Occipital lobe (tissue), 2 donors: ENCODE measurements around the gene CAVIN3. TPM values are rescaled to one million over a fixed set of nuclear protein-coding genes. Genes with fewer than 3 reads are reported as not detected.
"Not testable (repeated sequence)": the region's sequence is repeated elsewhere in the genome, so short reads cannot be mapped to it uniquely, and the experiment has no call there.

ENCODE experiments used
- DNase-seq: peaks from one replicate; lab custom pipeline; 2025; lab: John Stamatoyannopoulos, UW
- total RNA-seq: library from RNA; depleted of rRNA; stranded (reverse); fragments of >200 nt; gene quantifications from one replicate; pipeline ENCODE4 v1.2.3, GENCODE V29; 2014

The CAVIN3 gene
- total RNA-seq, 1 donor from 2014 or later, result 2.5 TPM

DNA sequence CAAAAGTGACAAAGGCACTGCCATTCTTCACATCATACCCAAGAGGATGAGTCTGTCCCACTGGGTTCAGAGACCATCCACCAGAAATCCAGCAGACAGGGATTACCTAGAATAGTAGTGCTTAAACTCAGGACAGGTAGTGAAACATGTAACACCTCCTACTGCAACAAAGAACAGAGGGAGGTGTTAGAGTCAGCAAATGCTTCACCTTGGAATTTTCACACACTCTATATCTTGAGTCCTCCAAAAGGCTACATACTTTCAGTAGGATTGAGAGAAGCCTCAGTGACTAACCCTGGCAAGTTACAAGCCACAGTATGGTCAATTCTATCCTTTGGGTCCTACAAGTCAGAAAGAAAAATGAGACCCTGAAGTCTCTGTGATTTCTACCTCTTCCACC lies 6.0 kb upstream of the CAVIN3 start:
- DNase-seq, result no peak

DNA sequence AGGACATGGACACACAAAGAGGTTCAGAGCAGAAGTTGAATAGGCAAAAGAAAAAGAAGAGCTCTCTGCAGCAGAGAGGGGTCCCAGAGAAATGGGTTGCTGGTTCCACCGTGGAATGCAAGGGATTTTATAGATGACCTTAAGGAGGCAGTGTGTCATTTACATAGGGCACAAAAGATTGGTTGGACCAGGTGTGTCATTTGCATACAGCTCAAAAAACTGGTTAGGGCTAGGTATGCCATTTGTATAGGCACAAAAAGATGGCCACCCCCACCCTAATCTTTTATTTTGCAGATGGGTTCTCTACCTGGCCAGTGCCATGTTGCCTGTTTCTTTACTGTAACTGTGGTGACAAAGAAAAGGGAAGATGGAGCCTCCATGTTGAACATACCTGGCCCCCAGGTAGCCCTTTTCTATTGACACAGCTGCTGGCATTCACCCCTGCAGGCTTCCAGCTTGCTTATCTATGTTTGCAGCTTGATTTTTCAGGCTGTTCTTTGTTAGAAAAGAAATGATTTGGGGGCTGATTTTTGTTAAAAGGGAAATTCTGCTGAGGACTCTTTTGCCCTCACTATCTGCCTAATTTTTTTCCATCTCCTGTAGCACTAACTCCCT lies 3.1 kb upstream of the CAVIN3 start:
- DNase-seq, result no peak

DNA sequence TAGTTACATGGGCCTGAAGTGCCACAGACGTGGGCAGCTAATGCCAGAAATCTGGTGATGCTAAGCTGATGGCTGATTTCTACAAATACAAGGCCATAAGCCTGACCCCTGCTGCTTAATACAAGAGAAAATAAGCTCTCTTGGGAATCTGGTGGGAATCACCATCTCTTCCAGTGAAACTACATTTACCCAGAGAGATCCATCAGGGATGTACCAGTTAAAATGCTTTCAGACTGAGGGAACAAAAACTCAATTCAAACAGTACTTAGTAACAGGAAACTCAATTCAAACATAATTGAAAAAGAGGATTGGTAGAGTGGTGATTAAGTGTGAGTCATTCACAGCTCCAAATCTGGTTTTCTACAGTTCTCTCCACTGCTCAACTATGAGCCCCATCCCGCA lies 1.7 kb upstream of the CAVIN3 start:
- no peak for DNase-seq

DNA sequence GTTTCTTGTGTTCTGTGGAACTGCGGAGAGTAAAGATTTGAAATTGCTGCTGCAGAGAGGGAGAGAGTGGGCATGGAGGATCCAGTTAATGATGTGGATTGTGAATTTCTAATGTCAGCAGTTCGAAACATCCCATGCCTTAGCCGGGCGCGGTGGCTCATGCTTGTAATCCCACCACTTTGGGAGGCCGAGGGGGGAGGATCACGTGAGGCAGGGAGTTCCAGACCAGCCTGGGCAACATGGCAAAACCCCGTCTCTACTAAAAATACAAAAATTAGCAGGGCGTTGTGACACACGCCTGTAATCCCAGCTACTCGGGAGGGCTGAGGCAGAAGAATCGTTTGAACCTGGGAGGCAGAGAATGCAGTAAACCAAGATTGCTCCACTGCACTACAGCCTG lies 1.1 kb upstream of the CAVIN3 start:
- DNase-seq, result no peak

DNA sequence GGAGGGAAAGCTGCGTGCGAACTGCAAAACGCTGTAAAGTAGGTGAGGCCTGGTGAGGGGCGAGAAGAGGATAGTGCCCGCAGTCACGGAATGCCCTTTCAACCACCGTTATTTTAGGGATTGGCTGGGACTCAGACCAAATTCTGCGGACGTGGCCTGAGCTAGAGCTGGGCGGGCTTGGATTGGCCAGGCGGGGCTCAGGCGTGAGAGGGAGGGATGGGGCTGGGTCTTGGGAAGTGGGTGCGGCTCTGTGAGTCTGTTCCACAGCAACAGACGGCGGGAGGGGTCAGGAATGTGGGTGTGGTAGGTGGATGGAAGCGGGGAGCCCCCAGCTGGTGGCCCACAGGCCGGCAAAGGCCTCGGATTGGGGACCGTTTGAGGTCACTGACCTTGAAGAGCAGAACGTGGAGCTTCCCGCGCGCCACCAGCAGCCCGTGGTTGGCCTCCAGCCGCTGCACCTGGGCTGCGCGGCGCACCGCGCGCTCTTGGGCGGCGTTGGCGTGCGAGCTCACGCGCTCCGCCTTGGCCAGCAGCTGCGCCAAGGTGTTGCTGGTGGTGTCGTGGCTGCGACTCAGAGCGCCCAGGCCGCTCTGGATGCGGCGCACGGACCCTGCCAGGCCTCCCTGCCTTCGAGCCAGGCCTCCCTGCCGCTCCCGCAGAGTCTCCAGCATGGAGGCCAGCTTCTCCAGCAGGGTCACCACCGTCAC lies 444 bp downstream of the CAVIN3 start:
- no peak for DNase-seq

DNA sequence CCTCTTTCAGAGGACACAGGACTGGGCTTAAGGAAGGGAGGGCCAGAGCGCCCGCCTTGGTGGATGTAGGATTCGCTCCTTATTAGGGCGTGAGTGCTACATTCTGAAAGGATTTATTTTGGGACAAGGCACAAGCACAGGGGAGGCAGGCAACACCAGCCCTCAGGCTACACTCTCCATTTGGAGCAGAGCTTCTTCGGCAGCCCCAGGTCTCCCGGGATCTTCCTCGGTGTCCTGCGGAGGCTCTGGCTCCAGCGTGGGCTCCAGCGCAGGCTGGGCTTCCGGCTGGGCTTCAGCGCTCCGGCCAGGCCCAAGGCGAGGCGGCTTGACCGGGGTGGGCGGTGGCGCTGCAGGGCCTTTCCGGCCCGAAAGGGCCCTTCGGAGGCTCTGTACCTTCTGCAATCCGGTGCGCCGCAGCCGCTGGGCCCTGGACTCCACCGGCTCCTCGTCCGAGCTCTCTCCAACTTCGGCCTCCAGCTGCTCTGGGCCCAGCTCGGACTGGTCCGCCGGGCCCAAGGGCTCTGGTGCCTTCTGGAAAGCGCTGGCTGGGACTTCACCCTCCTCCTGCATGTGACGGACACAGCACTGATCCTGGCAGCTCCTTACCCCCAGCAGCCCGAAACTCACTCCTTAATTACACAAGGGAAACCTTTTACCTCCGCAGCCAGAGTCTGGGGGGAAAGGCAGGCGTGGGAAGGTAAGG lies 1.1 kb downstream of the CAVIN3 start:
- no peak for DNase-seq

DNA sequence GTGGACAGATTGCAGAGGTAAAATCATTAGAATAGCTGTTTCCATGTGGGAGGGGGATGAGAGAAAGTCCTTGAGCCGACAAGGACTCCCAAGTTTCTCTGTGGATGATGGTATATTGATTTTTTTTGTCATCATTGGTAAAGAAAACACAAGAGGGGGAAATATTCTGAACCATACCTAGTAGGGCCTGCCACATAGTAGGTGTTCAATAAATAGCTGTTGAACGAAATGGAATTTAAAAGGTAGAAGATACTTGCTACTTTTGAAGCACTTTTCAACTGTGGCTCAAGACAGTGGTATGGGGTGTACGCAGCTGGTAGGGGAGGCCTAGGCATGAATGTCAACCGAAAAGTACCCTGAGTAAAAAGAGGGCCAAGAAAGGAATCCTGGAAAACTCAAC lies 2.1 kb downstream of the CAVIN3 start:
- no peak for DNase-seq

DNA sequence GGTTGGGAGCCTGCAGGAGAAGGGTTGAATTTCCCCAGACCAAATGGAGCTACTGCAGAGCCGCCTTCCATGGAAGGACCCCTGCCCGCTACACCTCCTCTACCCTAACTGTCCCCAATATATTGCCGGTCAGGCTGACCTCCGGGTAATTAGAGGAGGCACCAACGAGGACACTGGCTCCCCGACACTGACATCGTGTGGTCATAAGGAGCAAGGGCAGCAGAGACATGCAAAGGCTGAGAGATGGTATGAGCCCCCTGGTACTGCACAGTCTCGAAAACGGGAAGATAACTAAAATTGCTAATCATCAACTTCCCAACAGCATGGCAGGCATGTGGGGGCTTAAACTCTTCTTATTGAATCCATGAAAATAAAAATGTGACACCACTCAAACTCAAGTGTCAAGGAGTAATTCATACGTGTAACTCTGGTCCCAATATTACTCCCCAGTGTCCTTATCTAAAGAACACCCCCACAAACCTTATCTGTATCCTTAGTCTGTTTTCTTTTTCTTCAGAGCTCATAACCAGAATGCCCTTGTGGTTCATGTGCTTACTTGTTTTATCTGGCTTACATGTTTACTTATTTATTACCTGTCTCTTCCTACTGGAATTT lies 4.4 kb downstream of the CAVIN3 start:
- DNase-seq, result no peak

DNA sequence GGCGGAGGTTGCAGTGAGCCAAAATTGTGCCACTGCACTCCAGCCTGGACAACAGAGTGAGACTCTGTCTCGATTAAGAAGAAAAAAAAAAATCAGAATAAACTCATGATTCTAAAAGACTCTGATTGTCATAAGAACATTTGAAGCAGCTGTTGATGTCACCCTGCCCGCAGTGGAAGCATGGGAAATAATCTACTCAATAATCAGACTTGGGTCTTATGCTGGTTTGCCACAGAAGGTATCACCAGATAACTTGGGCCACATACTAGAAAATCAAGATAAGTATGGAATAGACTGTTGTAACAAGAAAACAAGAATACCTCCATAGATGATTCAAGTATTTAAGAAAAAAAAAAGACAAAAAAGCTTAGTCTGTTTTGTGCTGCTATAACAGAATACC lies 8.2 kb downstream of the CAVIN3 start:
- DNase-seq, result no peak

DNA sequence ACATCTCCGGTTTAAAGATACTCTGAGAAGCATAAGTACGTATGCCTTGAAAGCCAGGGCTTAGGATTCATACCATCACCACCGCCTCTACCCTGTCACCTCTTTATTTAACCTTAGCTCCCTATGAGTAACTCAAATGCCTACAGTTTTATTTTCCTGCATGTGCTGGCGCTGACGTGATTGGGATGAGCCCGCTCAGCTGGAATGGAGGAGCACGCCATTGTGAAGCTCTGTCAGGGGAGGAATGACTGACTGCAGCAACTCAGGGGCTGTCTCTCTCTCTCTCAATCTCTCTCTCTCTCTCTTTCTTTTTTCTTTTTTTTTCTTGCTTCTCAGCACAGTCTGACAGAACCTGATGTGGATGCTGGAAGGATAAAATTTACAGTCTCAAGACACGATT lies 12.4 kb downstream of the CAVIN3 start:
- DNase-seq, result no peak

DNA sequence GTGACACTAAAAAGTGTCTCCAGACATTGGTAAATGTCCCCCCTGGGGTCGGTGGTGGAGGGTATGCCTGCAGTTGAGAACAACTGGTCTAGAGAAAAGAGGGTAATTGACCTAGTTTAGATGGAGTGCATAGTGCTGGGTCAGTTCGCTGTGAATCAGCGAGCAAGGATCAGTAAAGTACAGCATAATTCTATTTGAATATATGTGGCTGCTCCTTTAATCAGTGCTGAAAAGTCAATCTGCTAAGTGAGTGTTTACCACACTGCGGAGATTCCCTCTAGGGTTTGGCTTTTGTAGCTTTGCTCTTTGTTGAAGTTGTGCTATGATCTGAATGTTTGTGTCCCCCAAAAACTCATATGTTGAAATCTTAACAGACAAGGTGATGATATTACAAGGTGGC lies 15.0 kb downstream of the CAVIN3 start:
- DNase-seq, result no peak

DNA sequence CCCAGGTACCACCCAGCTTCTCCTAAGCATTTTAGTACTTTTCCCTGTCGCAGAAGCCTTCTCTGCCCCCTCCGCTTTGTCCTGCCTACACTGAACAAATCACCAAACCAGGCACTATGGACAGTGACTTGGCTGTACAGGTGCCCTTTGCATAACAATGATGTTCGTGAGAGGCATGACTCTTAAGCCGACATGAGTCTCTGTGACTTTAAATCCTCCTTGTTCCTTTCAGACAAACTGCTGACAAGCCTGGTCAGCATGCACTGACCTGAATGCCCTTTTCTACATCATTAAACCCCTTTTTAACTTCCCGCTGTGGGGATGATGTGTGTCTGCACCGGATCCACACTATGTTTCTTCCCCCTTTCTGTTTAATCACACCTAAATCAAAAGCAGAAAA lies 16.6 kb downstream of the CAVIN3 start:
- no peak for DNase-seq

DNA sequence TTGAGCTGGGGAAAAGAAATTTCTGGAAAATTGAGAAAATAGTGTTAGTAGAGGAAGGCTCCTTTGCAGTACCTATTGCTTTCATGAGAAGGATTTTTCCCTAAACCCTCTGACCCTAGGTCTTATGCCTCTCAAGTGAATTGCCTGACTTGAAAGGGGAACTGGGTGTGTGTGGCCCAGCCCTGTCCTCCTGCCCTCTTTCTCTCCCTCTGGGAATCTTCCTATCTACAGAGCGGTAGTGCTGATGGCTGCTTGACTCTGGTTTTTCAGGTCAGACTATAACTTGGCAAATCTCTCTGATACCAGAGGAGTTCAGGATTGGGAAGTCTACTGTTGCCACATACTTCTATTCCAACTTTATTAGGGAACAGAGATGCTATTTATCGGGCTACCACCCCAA lies 19.2 kb downstream of the CAVIN3 start:
- DNase-seq, result no peak

DNA sequence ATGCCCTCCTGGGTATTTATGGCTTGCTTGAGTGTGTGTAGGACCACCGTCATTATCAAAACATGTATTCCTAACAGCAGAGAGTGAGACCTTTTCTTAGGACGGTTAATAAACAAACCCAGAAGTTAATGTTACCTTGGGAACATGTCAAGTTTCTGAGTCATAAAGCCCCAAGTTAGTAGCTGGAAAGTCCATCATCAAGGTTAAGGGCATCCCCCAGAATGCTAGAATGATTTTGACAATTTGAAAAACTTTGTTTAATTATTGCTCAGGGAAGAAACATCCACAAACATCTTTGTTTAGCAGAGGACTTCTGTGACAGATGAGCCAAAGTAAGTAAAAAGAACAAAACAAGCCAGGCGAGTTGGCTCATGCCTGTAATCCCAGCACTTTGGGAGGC lies 20.0 kb downstream of the CAVIN3 start:
- no peak for DNase-seq

DNA sequence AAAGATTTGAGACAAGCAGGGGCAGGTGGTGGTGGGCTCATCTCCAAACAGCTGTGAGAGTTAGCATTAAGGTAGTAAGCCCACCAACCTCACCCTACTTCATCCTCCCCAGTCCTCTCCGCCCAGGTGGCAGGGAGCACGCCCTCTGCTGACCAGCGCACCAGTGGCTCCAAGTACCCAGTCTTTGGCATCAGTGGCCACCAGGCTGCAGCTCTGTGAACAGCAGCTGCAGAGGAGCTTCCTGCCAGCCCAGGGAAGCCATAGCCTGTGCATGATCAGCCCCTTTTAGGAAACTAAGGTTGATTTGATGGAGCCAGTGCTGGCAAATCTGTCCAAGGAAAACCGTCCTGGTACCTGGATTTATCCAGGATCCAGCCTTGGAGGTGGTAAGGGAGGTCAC lies 21.7 kb downstream of the CAVIN3 start:
- no peak for DNase-seq

DNA sequence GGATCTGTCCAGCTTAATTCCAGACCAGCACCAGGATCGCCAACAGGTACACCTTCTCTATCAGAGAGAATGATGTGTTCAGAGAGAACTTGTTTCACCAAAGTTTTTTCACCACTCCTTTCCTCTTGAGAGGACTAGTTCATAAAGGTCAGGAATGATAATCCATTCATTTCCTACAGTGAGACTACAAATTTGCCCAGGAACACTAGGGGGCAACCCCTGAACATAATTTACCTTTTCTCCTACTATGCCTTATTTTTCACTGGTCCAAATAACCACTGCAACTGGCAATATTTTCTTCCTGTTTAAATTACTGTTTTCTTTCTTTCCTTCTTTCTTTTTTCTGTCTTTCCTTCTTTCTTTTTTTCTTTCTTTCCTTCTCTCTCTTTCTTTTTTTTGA lies 22.5 kb downstream of the CAVIN3 start:
- no peak for DNase-seq

DNA sequence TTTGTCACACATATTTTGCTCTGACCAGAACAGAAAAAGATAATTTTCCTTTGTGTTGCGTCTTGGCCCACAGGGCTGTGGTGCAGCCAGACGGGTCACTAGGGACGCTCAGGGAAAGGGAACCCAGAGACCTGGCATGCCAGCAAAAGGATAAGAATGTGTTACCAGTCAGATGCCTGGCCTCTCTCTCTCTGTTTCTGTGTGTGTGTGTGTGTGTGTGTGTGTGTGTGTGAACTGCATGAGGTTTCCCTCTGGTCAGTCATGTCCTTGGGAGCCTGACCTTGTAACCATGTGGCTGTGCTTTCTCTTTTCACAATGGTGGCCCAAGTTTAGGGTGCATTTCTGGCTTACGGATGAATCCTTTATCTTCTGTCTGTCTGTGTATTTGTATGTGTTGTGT lies 35.3 kb downstream of the CAVIN3 start:
- no peak for DNase-seq

DNA sequence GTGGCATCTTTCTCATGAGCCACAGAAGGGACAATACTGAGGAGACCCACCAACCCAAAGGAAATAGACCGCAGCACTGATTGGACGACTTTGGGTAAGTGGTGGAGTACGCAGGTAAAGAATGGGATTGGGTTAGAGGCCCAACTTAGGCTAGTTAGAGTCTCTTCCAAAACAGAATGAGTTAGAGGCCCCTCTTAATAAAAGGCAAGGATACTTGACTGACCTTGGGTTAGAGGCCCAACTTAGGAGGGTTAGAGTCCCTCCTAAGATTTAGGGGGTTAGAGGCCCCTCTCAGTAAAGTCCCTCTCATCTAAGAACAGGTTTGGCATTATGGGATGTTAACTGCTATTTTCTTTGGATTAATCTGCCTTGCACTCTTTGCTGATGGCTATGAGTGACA lies 36.1 kb downstream of the CAVIN3 start:
- DNase-seq, result no peak

DNA sequence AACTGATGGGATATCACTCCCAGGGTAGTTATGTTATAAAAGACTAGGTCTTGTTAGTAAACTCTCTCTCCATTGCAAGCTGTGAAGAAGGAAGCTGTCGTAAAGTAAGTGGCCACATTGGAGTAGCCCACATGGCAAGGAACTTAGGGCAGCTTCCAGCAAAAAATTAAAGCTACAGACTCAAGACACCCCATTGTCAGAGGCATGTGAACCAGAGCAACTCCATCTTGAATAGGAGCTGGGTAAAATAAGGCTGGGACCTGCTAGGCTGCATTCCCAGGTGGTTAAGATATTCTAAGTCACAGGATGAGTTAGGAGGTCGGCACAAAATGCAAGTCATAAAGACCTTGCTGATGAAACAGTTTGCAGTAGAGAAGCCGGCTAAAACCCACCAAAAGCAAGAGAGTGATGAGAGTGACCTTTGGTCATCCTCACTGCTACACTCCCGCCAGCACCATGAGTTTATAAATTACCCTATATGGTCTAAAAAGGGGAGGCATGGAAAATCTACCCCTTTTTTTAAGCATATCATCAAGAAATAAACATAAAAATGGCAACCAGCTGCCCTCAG lies 36.8 kb downstream of the CAVIN3 start:
- no peak for DNase-seq

DNA sequence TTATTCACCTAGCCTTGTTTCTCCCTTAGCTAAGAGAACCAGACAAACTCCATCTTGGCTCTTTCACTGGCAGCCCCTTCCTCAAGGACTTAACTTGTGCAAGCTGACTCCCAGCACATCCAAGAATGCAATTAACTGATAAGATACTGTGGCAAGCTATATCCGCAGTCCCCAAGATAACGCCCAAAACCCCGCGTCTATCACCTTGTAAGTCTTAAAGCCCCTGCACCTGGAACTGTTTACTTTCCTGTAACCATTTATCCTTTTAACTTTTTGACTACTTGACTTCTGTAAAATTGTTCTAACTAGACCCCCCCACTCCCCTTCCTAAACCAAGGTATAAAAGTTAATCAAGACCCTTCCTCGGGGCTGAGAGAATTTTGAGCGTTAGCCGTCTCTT lies 39.5 kb downstream of the CAVIN3 start:
- not testable (repeated sequence) for DNase-seq

DNA sequence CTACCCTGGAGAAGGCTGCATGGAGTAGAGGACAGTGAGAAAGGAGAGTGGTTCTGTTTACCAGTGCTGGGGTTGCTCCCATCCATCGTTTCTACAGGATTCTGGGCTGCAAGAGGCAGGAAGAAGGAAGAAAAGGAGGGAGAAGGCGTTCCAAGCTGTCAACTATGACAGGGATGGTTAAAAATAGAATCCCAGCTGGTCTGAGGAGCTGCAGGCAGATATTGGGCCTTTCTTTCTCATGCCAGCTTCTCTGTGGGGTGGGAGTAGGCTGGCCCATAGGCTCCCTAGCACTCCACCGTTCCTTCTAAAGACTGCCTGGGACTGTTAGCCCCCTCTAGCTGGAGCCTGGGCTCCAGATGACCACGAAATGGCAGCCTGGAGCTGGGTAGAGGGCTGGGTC lies 47.1 kb downstream of the CAVIN3 start:
- DNase-seq, result peak; percentile 36

DNA sequence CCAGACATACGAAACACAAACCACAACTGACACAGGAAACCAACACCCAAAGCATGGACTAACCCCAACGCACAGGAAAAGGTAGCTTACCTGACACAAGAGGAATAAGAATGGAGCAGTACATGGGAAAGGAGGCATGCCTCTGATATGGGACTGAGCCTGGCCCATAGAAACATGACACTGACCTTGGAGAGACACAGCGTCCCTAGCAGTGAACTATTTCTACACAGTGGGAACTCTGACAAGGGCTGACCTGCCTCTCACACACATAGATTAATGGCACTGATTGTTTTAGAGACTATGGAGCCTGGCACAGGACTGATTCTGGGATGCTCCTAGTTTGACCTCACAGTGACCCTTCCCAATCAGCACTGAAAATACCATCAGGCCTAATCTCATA lies 48.7 kb downstream of the CAVIN3 start:
- no peak for DNase-seq
